Activated naive CD4-positive, alpha-beta T cell treated with Interleukin-2 at 50 U/mL for 16 hours (primary cell): Measurements from ENCODE around the gene CRTC3.
A peak's percentile ranks its signal among the peaks of the same experiment; 100 is the strongest.
"Not testable (repeated sequence)": the region's sequence is repeated elsewhere in the genome, so short reads cannot be mapped to it uniquely, and the experiment has no call there.

Source experiments
- DNase-seq: peaks from one replicate; pipeline ENCODE4 v3.0.0-alpha.2; 2020

The CRTC3 gene

DNA sequence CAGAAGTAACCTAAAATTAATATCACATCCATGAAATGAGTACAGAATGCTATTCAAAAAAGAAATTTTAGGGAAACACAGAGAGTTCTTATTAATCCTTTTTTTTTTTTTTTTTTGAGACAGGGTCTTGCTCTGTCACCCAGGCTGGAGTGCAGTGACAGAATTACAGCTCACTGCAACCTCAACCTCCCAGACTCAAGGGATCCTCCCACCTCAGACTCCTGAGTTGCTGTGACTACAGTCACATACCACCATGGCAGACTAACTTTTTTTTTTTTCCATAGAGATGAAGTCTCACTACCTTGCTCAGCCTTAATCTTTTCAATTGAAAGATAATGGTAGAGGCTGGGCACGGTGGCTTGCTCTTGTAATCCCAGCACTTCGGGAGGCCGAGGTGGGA lies 6.3 kb upstream of the CRTC3 start:
- no peak for DNase-seq

DNA sequence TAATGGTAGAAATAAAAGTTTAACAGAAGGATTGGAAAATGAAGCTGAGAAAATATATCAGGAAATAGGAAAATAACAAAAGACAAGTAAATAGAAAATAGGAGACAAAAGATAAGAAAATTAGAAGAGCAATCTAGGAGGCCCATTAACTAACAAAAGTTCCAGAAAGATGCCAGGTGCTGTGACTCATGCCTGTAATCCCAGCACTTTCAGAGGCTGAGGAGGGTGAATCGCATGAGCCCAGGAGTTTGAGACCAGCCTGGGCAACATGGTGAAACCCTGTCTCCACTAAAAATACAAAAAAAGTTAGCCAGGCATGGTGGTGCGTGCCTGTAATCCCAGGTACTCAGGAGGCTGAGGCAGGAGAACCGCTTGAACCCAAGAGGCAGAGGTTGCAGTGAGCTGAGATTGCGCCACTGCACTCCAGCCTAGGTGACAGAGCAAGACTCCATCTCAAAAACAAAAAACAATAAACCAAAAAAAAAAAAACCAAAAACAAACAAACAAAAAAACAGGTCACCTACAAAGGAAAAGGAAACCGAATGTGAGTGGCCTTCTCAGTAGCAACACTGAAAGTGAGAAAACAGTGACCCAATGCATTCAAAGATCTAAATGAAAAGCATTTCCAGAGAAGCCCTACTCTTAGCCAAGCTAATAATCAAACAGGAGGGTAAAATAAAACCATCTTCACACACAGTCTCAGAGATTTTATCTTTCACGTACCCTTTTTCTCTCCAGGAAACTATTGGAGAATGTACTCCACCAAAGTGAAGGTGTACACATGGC lies 5.5 kb upstream of the CRTC3 start:
- DNase-seq: not testable (repeated sequence)

GRCh38 chr15:90529011-90529370 lies 732 bp upstream of the CRTC3 start:
- DNase-seq: no peak

GRCh38 chr15:90530250-90531051 lies 728 bp downstream of the CRTC3 start:
- peak; percentile 56 for DNase-seq

- no peak for DNase-seq
Observed at GRCh38 chr15:90531147-90531546, 1.4 kb downstream of the CRTC3 start.

- DNase-seq: no peak
Observed at GRCh38 chr15:90535254-90535653, 5.5 kb downstream of the CRTC3 start.

DNA sequence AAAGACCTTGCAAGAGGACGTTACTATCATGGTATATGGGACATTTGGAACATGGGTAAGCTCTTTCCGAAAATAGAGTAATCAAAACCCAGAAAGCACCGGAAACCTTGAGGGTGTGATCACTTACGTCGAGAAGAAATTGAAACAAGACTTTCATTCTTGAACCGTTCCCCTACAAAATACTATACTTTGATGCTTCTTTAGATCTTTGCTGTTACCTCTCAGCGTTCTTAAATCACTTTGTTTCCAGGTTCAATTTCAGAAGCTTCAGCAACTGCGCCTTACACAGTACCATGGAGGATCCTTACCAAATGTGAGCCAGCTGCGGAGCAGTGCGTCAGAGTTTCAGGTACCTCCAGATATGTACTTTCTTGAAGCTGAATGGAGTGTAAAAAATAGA lies 10.1 kb downstream of the CRTC3 start:
- DNase-seq: peak; percentile 42

- DNase-seq: no peak
Observed at GRCh38 chr15:90540768-90541167, 11.0 kb downstream of the CRTC3 start.

DNA sequence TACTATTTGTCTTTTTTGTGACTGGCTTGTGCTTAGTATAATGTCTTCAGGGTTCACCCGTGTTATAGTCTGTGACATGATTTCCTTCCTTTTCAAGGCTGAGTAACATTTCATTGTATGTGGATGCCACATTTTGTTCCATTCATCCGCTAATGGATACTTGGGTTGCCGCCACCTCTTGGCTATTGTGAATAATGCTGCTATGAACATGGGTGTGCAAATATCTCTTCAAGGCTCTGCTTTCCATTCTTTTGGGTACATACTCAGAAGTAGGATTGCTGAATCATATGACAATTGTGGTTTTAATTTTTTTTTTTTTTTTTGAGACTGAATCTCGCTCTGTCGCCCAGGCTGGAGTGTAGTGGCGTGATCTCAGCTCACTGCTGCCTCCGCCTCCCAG lies 15.4 kb downstream of the CRTC3 start:
- DNase-seq: no peak

- no peak for DNase-seq
Observed at GRCh38 chr15:90547540-90547939, 17.8 kb downstream of the CRTC3 start.

DNA sequence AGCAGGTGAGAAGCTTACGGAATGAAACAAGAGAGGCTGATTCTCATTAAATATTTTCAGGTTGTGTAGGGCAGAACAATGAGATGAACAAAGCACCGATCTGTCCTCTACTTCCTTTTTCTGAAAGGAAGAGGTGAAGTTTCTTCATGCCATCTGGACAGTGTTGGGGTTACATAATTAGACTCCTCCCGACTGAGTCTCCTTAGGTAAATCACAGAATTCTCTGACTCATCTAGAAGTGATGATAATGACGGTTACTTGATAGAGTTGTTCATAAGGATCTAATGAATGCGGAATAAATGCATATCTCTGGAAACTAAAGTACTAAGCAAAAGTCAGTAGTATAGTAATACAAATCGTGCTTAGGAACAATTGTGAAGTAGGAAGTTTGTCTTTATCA lies 21.2 kb downstream of the CRTC3 start:
- no peak for DNase-seq

DNA sequence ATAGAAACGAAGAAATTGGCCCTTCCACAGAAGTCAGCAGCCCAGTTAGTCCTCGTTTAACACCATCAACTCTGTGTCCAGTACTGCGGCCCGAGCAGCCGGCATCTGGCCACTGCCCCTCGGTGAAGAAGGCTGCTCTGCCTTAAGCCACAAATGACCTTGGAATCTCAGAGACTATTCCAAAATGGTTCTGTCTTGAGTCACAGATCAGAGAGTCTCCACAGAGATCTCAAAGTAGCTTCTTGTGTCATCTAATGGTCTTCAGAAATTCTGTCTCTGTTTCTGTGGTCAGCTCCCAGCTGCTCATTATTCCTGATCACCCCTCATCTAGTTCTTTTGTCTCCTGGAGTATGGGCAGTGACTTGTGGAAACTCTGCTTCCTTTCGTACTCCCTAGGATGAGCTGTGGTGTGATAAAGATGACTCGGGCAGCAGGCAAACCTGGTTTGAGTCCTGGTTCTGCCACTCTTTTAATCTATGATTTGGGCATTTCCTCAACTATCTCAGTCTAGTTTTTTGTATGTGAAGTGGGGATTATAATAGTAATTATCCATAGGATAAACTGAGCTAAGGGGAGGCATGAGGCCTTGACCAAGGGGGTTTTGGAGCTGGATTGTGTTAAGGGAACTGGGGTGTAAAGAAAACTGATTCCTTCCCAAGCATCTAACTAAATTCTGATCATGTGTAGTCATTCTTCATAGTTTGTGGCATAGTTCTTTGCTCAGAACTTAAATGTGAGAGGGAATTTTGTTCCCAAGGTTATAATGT lies 22.6 kb downstream of the CRTC3 start:
- no peak for DNase-seq

- DNase-seq: no peak
Observed at GRCh38 chr15:90552929-90553211, 23.1 kb downstream of the CRTC3 start.

DNA sequence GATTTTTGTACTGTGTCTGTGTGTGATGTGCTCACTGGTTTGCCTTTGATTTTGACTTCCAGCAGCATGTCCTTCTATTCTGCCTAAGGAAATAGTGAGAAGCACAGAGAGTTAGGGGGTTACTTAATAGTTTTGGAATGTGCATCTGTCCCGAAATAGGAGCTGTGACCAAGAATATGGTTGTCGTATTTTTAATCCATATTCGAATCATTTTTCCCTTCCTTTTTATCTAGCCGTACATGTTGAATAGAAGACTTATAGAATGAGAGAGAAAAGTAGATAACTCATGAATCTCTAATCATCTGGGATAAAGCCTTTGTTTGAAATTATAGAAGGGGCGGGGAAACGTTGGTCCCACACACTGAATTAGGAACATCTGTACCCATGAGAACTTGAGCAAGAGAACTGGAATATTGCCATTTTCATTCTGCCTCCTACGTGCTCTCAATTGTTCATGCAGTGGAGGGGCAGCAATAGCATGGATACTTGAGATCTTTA lies 23.6 kb downstream of the CRTC3 start:
- no peak for DNase-seq

GRCh38 chr15:90557186-90558084 lies 27.7 kb downstream of the CRTC3 start:
- DNase-seq: no peak

GRCh38 chr15:90558171-90558573 lies 28.4 kb downstream of the CRTC3 start:
- no peak for DNase-seq

DNA sequence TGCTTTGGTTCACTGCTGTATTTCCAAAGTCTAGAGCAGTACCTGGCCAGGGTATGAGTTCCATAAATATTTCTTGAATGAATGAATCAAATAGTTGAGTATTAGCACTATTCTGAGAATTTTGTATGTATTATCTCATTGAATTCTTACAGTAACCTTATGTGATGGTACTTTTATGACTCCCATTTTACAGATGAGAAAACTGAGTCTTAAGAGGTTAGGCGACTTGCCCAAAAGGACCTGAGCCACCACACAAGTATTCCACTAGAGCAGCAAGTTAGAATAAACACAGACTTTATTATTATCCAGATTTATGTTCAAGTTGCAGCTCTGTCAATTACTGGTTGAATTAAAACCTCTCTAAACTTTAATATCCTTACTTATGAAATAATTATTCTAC lies 29.4 kb downstream of the CRTC3 start:
- DNase-seq: no peak

GRCh38 chr15:90560229-90560776 lies 30.6 kb downstream of the CRTC3 start:
- no peak for DNase-seq

DNA sequence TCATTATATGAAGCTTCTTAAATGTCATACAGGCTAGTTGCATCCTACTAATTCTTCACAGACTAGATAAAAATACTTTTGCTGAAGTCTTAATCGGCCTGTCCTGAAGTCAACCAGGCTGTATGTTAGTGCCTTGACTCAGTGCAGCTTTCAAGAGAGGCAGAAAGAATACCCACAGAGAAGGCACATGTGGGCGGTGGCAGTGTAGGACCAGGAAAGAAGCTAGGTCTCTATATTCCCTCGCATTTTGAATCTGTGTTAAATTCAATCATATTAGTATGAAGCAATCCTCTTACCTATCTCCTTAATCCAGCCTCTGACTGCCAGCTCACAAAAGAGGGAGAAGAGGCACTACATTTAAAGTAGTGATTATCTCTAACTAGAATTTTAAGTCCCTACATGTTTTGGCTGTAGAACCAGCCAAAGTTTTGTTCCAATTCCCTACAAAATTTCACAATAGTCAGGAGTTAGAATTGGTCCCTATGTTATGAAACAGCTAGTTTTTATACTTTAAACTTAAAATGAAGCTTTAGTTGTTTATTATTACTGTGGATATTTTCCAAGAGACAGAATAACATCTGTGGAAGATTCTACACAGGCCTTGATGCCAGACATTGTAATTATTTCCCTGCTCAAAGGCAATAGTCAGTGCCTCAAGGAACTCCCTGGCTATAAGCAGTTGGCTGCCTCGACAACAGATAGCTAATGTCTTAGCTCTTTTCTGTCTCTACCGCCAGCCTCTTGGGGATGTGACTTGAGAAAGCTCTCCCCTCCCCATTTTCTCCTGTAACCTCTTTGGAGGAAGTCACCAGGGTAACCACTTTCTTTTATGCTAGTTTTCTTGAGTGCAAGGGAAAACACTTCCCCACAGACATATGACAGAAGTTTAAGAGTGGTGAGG lies 31.9 kb downstream of the CRTC3 start:
- no peak for DNase-seq

- no peak for DNase-seq
Observed at GRCh38 chr15:90562669-90563068, 32.9 kb downstream of the CRTC3 start.

DNA sequence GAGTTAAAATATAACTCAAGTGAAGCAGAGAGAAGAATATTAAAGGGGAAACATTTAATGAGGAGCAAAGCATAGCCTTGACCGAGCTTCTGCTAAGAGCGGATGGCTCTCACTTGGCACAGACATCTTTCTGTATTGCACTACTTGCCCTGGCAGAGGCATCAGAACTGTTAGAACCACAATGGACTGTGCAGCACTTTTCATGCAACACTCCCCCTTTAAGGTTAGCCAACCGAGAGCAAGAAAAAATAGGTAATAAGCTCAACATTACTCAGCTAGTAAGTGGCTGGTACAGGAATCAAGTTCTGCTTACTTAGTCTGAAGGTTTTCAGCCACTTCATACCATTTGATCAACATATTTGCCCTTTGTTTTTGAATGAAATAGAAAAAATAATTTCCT lies 33.7 kb downstream of the CRTC3 start:
- DNase-seq: no peak
